Hematopoietic multipotent progenitor cell treated with erythropoietin and hydrocortisone succinate and interleukin-3 and kit ligand, for 15 days (in vitro differentiated cells): Measurements from ENCODE around the gene E2F1.

Experiments used
- DNase-seq: peaks from one replicate; pipeline ENCODE4 v3.0.0-alpha.2; 2015; ENCODE audit warnings: low spot score

The E2F1 gene

GRCh38 chr20:33687370-33687915, 1.3 kb upstream of the E2F1 start:
- no peak for DNase-seq

- no peak for DNase-seq
Observed at GRCh38 chr20:33686984-33687366, 790 bp upstream of the E2F1 start.

DNA sequence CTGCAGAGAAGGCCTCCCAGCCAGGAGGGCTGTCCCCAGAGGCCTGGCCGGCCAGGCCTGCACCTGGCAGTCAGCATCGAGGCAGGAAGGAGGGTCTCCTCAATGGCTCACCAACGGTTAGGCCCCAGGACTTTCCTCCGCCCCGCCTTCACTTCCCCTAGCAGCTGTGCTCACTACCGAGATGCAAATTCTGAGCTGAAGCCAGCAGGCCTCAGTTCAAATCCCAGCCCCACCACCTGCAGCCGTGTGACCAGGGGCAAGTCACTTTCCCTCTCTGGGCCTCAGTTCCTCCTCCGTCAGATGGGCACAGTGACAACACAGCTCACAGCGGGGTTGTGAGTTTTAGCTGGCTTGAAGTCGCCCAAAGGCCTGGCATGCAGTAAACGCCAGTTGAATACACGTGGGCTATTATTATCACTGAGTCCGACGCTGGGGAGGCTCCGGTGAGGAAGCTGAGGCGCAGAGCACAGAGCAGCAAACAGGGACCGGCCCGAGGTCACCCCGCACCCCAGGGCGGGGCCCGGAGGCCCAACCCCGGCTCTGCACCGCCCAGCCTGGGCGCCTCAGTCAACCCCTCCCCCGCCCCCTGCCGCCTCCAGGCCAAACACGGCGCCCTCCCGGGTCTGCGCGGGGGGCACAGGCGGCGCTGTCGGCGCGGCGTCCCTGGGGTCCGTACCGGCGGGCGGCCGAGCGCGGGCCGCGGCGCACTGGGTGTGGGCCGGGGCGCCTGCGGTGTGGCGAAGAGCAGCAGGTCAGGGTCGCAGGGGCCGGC, 671 bp downstream of the E2F1 start:
- peak; percentile 65 for DNase-seq

GRCh38 chr20:33684533-33685327, 1.5 kb downstream of the E2F1 start:
- no peak for DNase-seq

DNA sequence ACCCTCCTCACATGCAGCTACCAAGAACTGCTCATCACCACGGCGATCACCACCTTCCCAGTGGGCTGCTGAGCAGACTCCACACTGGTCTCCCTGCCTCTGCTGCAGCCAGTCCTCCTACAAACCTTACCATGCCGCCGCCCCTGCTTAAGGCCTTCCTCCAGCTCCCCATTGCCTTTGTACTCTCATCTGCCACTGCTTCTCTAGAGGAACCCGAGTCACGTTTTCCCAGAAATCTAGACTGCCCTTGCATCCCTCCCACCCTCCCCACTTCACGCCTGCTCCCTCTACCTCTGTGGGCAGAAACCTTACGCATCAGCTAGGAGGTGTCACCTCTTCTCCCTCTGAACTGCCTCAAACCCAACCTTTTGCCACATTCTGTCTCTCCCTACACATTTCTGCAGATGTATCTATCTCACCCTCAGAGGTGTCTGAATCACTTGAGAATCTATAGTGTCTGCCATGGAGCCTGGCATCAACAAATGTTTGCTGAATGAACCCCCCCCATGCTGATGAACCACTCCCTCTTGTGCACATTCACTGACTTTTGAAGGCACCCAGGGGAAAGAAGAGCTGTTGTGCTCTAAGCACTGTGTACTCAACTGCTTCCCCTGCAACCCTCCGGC, 4.3 kb downstream of the E2F1 start:
- no peak for DNase-seq

DNA sequence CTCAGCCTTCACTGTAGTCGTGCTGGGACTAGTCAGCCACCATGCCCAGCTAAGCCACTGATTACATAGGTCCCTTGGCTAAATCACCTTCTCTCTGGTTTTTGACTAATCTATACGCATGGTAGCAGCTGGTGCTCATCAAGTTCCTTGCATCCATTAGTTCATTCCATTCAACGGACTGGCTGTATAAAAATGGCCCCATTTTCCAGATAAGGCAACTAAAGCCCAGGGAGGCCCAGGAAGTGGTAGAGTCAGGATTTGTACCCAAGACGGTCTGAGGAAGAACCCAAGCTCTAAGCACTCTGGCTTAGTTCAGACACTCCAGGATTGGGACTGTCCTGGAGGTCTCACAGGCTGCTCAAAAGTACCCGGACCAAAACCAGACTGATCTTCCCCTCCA, 4.9 kb downstream of the E2F1 start:
- no peak for DNase-seq

GRCh38 chr20:33680686-33681085, 5.5 kb downstream of the E2F1 start:
- no peak for DNase-seq

- no peak for DNase-seq
Observed at GRCh38 chr20:33679758-33680485, 6.3 kb downstream of the E2F1 start.

DNA sequence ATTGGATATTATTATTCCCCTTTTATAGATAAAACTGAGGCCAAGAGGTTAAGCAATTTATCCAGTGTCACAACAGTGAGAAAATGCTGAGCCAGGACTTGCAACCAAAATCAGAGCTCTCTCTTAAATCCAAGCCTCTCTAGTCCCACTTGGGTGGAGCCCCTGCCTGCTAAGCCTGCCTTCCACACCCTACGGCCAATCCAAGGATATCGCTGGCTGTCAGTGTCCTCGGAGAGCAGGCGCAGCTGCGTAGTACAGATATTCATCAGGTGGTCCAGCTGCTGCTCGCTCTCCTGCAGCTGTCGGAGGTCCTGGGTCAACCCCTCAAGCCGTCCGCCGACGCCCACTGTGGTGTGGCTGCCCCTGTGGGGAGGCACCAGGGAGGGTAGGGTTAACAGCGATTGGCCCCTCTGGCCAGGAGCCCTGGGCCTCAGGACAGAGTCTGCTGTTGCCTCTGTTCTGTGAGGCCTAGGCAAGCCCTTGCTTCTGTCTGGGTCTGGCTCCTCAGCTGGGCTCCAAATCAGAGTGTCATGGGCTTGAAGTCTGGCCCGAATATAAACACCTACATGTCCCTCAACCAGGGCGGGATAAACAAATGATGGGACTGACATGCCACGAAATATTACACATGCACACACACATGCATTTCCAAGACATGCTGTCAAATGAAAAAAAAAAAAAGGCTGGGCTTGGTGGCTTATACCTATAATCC, 8.0 kb downstream of the E2F1 start:
- no peak for DNase-seq

- DNase-seq = no peak
Observed at GRCh38 chr20:33676652-33677645, 9.2 kb downstream of the E2F1 start.

DNA sequence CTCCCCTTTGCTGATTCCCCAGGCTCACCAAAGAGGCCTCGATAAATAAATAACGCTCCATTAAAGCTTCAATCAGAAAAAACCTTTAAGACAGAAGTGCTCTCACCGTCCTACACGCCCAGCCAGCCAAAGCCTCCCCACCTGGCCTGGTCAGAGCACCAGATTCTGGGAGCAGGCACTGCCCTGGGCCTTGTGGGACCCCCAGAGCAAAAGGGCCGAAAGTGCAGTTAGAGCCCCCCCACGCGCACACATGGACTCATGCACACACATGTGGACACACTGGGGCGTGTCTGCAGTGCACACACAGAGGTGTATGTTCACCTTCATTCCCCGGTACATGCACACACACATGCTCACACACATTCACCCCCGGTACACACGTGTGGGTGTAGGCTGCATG, 10.1 kb downstream of the E2F1 start:
- DNase-seq = no peak

DNA sequence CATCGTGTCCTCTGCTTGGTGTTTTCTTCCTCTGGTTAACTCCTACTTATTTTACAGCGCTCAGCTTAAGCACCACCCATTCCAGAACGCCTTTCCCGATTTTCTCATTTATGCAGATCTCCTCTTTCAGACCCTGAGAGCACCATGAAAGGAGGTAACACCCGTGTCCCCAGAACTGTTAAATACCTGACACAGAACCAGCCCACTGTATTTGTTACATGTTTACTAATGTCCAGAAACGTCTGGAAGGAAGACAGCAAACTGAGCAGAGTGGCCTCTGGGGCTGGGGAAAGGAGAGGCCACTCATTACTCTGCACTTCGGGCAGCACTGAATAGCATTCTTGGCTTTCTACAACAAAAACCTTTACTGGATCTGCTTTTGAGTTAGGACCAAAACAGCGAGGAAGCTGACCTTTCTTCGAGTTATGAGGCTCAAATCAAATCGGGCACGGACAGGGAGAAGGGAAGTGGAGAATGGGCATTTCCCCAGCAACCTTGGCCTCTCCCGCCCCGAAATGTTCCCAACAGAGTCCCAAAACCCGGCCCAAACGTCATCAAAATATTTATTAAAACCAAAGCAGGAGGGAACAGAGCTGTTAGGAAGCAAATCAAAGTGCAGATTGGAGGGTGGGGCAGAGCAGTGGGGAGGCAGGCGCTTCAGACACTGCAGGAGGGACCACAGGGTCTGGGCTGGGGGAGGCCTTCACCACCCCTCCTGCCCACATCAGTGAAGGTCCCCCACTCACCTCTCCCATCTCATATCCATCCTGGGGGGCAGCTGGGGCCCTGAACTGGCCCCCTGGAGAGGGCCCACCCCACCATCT, 10.8 kb downstream of the E2F1 start:
- DNase-seq = no peak

DNA sequence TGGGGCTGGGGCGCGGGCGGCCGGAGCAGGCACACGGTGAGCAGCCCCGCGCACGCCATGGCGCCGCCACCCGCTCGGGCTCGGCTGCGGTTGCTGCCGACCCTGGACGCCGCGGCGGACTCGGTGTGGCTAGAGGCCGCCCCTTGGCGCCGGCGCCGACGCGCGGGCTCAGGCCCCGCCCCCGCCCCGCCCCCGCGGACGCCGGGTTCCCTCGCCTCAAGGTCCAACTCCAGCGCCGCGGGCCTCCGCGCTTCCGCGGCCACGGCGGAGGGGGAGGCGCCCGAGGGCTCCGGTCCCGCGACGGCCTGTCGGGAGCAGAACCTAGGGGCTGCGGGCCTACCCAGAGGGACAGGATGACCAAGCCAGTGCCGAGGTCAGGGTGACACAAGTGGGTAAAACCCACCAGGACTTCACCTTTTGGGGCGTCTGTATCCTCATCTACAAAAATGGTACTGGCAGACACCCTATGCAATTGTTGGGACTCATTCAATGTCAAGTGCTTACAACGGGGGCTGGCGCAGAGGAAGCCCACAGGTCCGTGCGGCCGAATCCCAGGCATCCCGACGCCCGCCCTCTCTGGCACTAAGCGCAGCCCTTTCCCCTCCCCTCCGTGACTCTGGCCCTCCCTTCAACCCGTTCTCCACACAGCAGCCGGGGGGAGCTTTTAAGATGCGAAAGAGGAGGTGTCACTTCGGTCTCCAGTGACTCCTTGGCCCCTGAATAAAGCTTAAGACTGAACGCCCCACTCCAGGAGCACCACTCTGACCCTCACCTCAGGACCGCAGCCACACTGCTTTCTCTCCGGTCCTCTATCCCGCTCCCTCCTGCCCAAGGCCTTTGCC, 11.7 kb downstream of the E2F1 start, which contains the start of gene NECAB3:
NECAB3 (minus strand) TSS at position 135 of the 842 bp plus-strand sequence; CDS start at position 59, 76 bp downstream.
- peak; percentile 63 for DNase-seq

GRCh38 chr20:33673410-33674293, 12.5 kb downstream of the E2F1 start:
- DNase-seq = no peak

DNA sequence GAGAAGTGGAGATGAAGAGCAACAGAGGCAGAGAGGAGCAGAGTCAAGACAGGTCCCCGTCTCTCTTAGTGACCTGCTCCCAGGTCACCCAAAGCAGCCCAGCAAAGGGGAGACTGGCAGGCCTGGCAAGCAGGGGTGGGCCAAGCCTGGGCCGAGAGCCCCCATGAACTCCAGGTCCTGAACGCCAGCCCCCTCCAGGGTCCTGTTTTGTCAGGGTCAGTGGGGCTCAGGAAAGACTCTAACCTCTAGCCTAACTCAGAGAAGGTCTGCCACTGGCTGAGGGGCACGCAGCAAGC, 13.1 kb downstream of the E2F1 start:
- no peak for DNase-seq

- DNase-seq = no peak
Observed at GRCh38 chr20:33672426-33673113, 13.6 kb downstream of the E2F1 start.
